ENCODE data around the gene RPL7L1.

DNA sequence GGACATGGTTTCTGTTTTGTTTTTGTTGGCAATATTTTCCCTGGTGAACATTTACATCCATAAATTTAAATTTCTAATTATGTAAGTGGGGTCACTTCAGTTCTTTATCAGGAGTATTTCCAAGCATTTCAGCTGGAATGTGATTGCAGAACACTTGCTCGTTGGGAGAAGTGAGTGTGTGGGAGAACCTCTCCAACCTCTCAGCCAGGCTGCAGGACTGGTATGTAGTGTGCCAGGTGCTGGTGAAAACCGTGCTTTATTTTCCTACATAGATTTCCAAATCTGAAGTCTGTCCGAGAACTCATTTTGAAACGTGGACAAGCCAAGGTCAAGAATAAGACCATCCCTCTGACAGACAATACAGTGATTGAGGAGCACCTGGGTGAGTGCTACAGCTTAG lies 6.3 kb downstream of the RPL7L1 start:
- TF ChIP-seq, protein P1, sequence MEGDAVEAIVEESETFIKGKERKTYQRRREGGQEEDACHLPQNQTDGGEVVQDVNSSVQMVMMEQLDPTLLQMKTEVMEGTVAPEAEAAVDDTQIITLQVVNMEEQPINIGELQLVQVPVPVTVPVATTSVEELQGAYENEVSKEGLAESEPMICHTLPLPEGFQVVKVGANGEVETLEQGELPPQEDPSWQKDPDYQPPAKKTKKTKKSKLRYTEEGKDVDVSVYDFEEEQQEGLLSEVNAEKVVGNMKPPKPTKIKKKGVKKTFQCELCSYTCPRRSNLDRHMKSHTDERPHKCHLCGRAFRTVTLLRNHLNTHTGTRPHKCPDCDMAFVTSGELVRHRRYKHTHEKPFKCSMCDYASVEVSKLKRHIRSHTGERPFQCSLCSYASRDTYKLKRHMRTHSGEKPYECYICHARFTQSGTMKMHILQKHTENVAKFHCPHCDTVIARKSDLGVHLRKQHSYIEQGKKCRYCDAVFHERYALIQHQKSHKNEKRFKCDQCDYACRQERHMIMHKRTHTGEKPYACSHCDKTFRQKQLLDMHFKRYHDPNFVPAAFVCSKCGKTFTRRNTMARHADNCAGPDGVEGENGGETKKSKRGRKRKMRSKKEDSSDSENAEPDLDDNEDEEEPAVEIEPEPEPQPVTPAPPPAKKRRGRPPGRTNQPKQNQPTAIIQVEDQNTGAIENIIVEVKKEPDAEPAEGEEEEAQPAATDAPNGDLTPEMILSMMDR (IDR thresholded peaks at IDR 0.05; ENCODE audit: borderline replicate concordance, extremely low read depth, low read length, poor library complexity, severe bottlenecking), result no peak
- TF ChIP-seq EZH2 (IDR thresholded peaks at IDR 0.05; ENCODE audit: borderline replicate concordance, low read depth, low read length, severe bottlenecking), result no peak
